Neural crest cell (in vitro differentiated cells): ENCODE results near the gene LURAP1L. TPM values are rescaled to one million over a fixed set of nuclear protein-coding genes. Genes with fewer than 3 reads are reported as not detected.

Experiments used
- DNase-seq: peaks from one replicate; pipeline ENCODE4 v3.0.0; 2021; ENCODE audit warnings: low read depth, mixed read lengths, low spot score
- H3K27ac Mint-ChIP-seq: one replicate; pipeline ENCODE4 v1.8.0; 2021; ENCODE audit warnings: mild to moderate bottlenecking, mixed read lengths; ENCODE audit not compliant: unreplicated experiment
- H3K27me3 Mint-ChIP-seq: 2 replicates; pipeline ENCODE4 v1.8.0; 2021; ENCODE audit warnings: low read depth, mild to moderate bottlenecking, mixed read lengths
- H3K36me3 Mint-ChIP-seq: 2 replicates; pipeline ENCODE4 v1.8.0; 2021; ENCODE audit warnings: low read depth, mild to moderate bottlenecking, mixed read lengths
- H3K4me1 Mint-ChIP-seq: 2 replicates; pipeline ENCODE4 v1.8.0; 2021; ENCODE audit warnings: mixed read lengths
- H3K4me3 Mint-ChIP-seq: one replicate; pipeline ENCODE4 v1.8.0; 2021; ENCODE audit warnings: mild to moderate bottlenecking, mixed read lengths
- H3K9me3 Mint-ChIP-seq: 2 replicates; pipeline ENCODE4 v1.8.0; 2021; ENCODE audit warnings: mixed read lengths
- CTCF ChIP-seq: fragments of 200-600 bp; sonication (generic); conservative IDR thresholded peaks from 2 replicates; pipeline ENCODE4 v1.5.0; 2021; ENCODE audit warnings: antibody characterized with exemption, mild to moderate bottlenecking
- total RNA-seq: library from RNA; stranded (reverse); gene quantifications from 2 replicates; pipeline ENCODE4 v1.2.1, GENCODE V29; 2021

Gene LURAP1L
- total RNA-seq, 1 donor from 2014 or later = 0.40 TPM

- no peaks in the 10 kb centered on the region for H3K27me3 Mint-ChIP-seq
- H3K36me3 Mint-ChIP-seq = no peaks in the 10 kb centered on the region
- H3K27ac Mint-ChIP-seq = no peak overlapping the region
- H3K4me1 Mint-ChIP-seq = no peaks in the 10 kb centered on the region
- no peak overlapping the region for H3K4me3 Mint-ChIP-seq
- H3K9me3 Mint-ChIP-seq = no peaks in the 10 kb centered on the region
- no peak for DNase-seq
- TF ChIP-seq CTCF = no peak
These were observed 16.1 kb downstream of the LURAP1L start for GRCh38 chr9:12790883-12791282.

- no peak for DNase-seq
- no peak overlapping the region for H3K4me3 Mint-ChIP-seq
- no peaks in the 10 kb centered on the region for H3K9me3 Mint-ChIP-seq
- H3K4me1 Mint-ChIP-seq = no peaks in the 10 kb centered on the region
- no peak for TF ChIP-seq CTCF
- H3K36me3 Mint-ChIP-seq = no peaks in the 10 kb centered on the region
- H3K27me3 Mint-ChIP-seq = no peaks in the 10 kb centered on the region
- no peak overlapping the region for H3K27ac Mint-ChIP-seq
These were observed 19.4 kb downstream of the LURAP1L start for GRCh38 chr9:12794101-12794799.

GRCh38 chr9:12796601-12797000 is 21.8 kb downstream of the LURAP1L start:
- no peaks in the 10 kb centered on the region for H3K4me1 Mint-ChIP-seq
- H3K36me3 Mint-ChIP-seq = no peaks in the 10 kb centered on the region
- H3K27ac Mint-ChIP-seq = no peak overlapping the region
- no peak overlapping the region for H3K4me3 Mint-ChIP-seq
- TF ChIP-seq CTCF = no peak
- DNase-seq = no peak
- H3K27me3 Mint-ChIP-seq = no peaks in the 10 kb centered on the region
- no peaks in the 10 kb centered on the region for H3K9me3 Mint-ChIP-seq

- no peaks in the 10 kb centered on the region for H3K9me3 Mint-ChIP-seq
- TF ChIP-seq CTCF = no peak
These were observed 22.2 kb downstream of the LURAP1L start for GRCh38 chr9:12797037-12797436.

GRCh38 chr9:12798066-12798770 is 23.4 kb downstream of the LURAP1L start:
- H3K27me3 Mint-ChIP-seq = no peaks in the 10 kb centered on the region
- H3K9me3 Mint-ChIP-seq = no peaks in the 10 kb centered on the region
- TF ChIP-seq CTCF = no peak
- no peak overlapping the region for H3K4me3 Mint-ChIP-seq
- H3K4me1 Mint-ChIP-seq = no peaks in the 10 kb centered on the region
- DNase-seq = no peak
- H3K36me3 Mint-ChIP-seq = no peaks in the 10 kb centered on the region
- H3K27ac Mint-ChIP-seq = no peak overlapping the region

More at GRCh38 chr9:12797037-12797436, 22.2 kb downstream of the LURAP1L start:
- no peaks in the 10 kb centered on the region for H3K4me1 Mint-ChIP-seq
- no peaks in the 10 kb centered on the region for H3K36me3 Mint-ChIP-seq
- no peak overlapping the region for H3K4me3 Mint-ChIP-seq
- peak overlapping the region; percentile 29 for H3K27ac Mint-ChIP-seq
- H3K27me3 Mint-ChIP-seq = no peaks in the 10 kb centered on the region
- no peak for DNase-seq
